T-helper 2 cell treated with Interferon-gamma antibody and Interleukin-4, amounts not matched to agents 5 μg/mL and 100 μg/mL, for 36 hours (primary cell): ENCODE data around the gene ZNF148.

Experiments used
- DNase-seq: peaks from one replicate; pipeline ENCODE4 v3.0.0; 2021; ENCODE audit warnings: low spot score
- H3K27ac Mint-ChIP-seq: one replicate; pipeline ENCODE4 v1.8.0; 2021; ENCODE audit warnings: mild to moderate bottlenecking, mixed read lengths
- H3K27me3 Mint-ChIP-seq: one replicate; pipeline ENCODE4 v1.8.0; 2021; ENCODE audit warnings: low read depth, mixed read lengths
- H3K36me3 Mint-ChIP-seq: one replicate; pipeline ENCODE4 v1.8.0; 2021; ENCODE audit warnings: low read depth, mixed read lengths
- H3K4me1 Mint-ChIP-seq: one replicate; pipeline ENCODE4 v1.8.0; 2021; ENCODE audit warnings: low read depth, mixed read lengths
- H3K4me3 Mint-ChIP-seq: one replicate; pipeline ENCODE4 v1.8.0; 2022; ENCODE audit warnings: mild to moderate bottlenecking, moderate library complexity, mixed read lengths
- H3K9me3 Mint-ChIP-seq: one replicate; pipeline ENCODE4 v1.8.0; 2021; ENCODE audit warnings: mixed read lengths

The ZNF148 gene

DNA sequence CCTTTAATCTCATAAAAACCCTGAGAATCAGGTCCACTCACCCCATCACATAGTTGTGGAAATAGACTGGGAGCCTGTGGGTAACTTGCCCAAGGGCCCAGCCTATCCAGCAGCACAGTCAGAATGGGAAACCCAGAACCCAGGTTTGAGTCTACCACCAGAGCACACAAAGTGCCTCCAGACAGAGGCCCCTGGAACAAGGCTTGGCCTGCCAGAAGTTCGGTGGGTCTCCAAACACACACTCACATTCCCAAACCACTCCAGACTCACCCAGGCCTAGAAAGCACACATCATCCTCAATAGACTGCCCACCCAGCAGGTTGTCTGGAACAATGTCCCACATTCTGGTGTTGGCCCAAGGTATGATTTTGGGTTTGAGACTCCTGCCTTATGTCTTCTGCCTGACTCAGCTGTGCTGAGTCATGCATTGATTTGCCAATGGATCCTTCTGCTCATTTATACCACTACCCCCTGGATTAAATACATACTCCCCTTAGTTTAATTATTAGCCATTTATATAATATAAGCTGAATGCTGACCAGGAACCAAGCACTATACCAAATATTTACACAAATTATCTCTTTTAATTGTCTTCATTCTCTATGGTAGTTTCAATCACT lies 167.1 kb downstream of the ZNF148 start:
- DNase-seq, result no peak
- Mint-ChIP-seq H3K36me3 (no peaks in the 10 kb centered on the region), H3K9me3 (no peaks in the 10 kb centered on the region), H3K4me3 (no peak overlapping the region), H3K4me1 (no peaks in the 10 kb centered on the region), H3K27ac (no peak overlapping the region), H3K27me3 (peaks cover 66% of the 10 kb centered on the region)

- Mint-ChIP-seq H3K36me3 (no peaks in the 10 kb centered on the region), H3K4me3 (no peak overlapping the region)
- no peak for DNase-seq
These were observed 167.6 kb downstream of the ZNF148 start for GRCh38 chr3:125207507-125207906.

DNA sequence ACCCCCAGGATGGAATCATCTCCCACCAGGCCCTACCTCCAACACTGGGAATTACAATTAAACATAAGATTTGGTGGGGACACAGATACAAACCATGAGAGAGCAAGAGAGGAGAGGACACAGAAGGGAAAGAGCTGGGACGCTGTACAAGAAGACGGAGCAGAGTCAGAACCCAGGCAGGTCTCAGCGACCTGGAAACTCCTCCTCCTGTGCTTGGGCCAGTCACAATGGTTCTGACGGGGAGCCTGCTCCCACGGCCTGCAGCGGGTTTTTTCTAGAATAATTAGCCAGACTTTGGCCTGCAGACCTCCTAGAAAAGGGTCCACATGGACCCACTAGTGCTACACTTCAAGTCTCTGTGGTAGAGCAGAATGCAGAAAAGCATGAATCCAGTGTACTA lies 168.2 kb downstream of the ZNF148 start:
- Mint-ChIP-seq H3K4me1 (no peaks in the 10 kb centered on the region), H3K4me3 (no peak overlapping the region), H3K9me3 (peaks cover 5% of the 10 kb centered on the region), H3K27ac (no peak overlapping the region), H3K36me3 (no peaks in the 10 kb centered on the region), H3K27me3 (peaks cover 66% of the 10 kb centered on the region)
- no peak for DNase-seq

More at GRCh38 chr3:125207507-125207906, 167.6 kb downstream of the ZNF148 start:
- H3K27ac Mint-ChIP-seq, result no peak overlapping the region
- no peaks in the 10 kb centered on the region for H3K4me1 Mint-ChIP-seq
- peaks cover 63% of the 10 kb centered on the region for H3K27me3 Mint-ChIP-seq
- peaks cover under 1% of the 10 kb centered on the region for H3K9me3 Mint-ChIP-seq

DNA sequence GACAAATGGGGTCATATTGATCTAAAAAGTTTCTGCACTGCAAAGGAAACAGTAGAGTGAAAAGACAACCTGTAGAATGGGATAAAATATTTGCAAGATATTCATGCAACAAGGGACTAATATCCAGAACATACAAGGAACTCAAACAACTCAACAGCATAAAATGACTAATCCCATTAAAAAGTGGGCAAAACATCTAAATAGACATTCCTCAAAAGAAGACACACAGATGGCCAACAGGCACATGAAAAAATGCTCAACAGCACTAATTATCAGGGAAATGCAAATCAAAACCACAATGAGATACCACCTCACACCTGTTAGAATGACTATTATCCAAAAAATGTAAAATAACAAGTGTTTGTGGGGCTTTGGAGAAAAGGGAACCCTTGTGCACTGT lies 171.4 kb downstream of the ZNF148 start:
- Mint-ChIP-seq H3K4me3 (no peak overlapping the region), H3K27ac (no peak overlapping the region), H3K4me1 (no peaks in the 10 kb centered on the region), H3K36me3 (no peaks in the 10 kb centered on the region), H3K9me3 (peaks cover 5% of the 10 kb centered on the region), H3K27me3 (peaks cover 44% of the 10 kb centered on the region)
- DNase-seq, result no peak

DNA sequence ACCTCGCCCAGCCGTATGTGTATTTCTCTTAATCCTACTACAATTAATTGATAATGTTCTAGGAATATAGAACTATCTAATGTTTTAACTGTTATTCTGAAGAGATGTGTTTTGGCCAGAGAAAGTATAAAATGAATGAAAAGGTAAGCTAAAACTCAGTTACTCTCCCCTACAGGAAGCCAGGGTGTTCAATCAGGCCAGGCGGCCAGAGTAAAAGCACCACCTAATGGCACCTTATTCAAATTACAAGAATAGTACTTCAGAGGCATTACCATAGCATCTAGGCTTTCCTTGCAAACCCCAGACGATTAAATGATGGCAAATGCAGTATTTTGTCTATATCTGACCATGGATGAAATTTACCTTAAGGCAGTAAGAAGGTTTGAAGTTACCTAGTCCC lies 172.9 kb downstream of the ZNF148 start:
- H3K27ac Mint-ChIP-seq, result no peak overlapping the region
- no peak for DNase-seq
- H3K4me3 Mint-ChIP-seq, result no peak overlapping the region
- H3K36me3 Mint-ChIP-seq, result no peaks in the 10 kb centered on the region
- H3K27me3 Mint-ChIP-seq, result peaks cover 44% of the 10 kb centered on the region
- H3K4me1 Mint-ChIP-seq, result no peaks in the 10 kb centered on the region
- peaks cover 5% of the 10 kb centered on the region for H3K9me3 Mint-ChIP-seq

GRCh38 chr3:125200731-125201139 lies 174.4 kb downstream of the ZNF148 start:
- Mint-ChIP-seq H3K4me3 (no peak overlapping the region), H3K4me1 (no peaks in the 10 kb centered on the region), H3K36me3 (no peaks in the 10 kb centered on the region), H3K9me3 (peaks cover 5% of the 10 kb centered on the region), H3K27me3 (peaks cover 41% of the 10 kb centered on the region), H3K27ac (no peak overlapping the region)
- no peak for DNase-seq

DNA sequence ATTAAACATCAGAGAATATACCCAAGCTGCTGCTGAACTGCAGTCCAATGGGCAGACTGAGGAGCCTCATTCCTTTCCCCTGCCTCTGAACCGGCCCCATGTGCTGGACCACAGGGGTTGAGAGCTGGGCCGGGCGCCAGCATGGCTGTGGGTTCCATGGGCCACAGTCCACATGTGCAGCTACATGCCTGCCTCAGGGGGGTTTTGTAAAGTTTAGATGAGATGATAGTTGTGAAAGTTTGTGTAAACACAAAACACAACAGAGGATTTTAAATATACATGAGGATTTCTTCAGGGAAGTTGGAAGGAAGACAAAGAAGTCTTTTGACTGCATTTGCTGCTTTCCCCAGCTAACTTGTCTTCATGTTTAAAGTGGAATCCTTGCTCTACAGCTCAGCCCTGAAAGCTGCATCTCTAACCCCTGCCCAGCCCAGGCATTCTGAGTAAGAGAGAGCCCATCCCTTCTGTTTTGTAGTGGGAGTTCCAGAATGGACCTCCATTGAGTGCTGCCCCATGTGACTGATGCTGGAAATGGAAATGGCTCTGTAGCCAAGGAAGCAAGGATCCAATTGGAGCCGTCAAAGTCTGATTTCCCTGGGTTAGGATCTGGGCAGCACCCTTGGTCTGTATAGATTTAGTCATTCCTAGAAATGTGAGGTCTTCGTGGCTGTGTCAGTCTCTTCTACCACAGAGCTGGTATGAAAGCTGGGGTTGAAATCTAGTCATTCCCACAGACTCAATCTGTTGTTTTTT lies 180.1 kb downstream of the ZNF148 start:
- H3K9me3 Mint-ChIP-seq, result no peaks in the 10 kb centered on the region
- H3K36me3 Mint-ChIP-seq, result no peaks in the 10 kb centered on the region
- H3K4me1 Mint-ChIP-seq, result no peaks in the 10 kb centered on the region
- H3K27ac Mint-ChIP-seq, result no peak overlapping the region
- H3K4me3 Mint-ChIP-seq, result no peak overlapping the region
- DNase-seq, result no peak
- peaks cover 38% of the 10 kb centered on the region for H3K27me3 Mint-ChIP-seq

DNA sequence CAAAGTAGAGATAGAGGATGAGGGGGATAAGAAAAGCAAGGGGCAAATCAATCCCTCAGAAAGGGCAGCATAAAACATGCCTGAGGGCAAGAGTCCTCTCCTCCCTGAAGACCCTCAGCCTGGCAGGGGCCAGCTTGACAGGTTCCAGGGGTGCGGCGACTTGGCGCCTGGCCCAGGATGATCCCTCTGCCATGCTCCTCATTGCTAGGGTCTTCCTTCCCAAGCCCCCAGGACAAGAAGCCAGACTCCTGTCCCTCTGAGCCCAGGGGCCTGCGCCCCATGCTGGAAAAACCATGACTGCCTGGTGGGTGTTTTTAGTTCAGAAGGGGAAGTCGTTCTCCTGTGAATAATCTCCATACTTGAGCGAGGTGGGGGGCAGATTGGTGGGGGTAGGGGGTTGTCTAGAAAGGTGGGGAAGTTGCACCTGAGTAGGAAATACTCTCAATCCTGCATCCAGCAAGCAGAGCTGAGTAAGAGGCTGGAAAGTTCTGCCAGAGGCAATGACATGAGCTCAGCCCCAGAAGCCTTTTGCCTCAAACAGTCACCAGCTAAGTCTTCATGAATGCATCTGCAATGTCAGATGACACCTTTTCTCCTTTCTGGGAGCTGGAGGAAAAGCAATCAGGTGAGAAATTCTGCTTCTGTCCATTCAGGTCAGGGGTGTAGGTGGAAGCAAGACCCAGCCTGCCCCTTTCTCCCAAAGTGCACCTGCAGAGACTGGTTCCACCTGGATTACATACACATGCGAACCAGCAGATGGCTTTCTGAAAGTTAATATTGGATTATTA lies 180.9 kb downstream of the ZNF148 start:
- peaks cover 38% of the 10 kb centered on the region for H3K27me3 Mint-ChIP-seq
- no peaks in the 10 kb centered on the region for H3K9me3 Mint-ChIP-seq
- DNase-seq, result no peak
- H3K4me3 Mint-ChIP-seq, result no peak overlapping the region
- H3K36me3 Mint-ChIP-seq, result no peaks in the 10 kb centered on the region
- no peaks in the 10 kb centered on the region for H3K4me1 Mint-ChIP-seq
- H3K27ac Mint-ChIP-seq, result no peak overlapping the region

DNA sequence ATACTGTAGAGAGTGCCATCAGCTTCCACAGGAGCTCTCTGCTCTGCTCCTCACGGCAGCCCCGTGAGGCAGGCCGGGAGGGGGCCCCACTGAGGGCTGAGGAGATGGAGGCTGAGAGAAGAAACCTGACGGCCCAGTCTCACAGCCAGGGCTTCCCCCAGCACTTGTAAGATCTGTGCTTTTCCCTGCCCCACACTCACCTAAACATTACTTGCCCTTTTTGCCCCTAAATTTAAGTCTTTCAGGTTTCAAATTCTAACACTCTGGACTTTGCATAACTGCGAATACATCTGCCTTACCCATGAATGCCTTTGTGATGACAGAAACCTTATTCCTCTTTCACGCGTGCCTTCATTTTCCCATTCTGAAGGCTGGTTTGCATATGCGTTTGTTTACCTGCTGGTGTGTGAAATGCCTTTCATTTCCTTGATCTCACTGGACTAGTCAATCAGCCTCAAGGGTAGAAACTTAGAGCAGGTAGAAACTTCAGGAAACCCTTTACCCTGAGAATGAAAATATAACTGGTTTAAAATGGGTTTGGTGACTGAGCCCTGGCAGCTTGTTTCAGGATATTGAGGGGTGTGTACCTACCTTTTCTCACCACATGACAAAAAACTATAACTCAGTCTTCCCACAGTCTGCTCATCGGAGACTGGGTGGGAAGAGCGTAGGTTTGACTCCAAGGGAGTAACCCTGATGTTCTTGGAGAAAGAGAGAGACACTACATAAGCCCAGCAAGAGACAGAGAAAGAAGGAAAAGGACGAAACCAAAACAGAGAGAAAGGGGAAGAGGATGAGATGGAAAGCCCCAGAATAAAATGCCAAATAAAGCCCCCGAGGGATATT lies 182.7 kb downstream of the ZNF148 start:
- no peaks in the 10 kb centered on the region for H3K36me3 Mint-ChIP-seq
- H3K9me3 Mint-ChIP-seq, result no peaks in the 10 kb centered on the region
- DNase-seq, result no peak
- H3K27me3 Mint-ChIP-seq, result peaks cover 31% of the 10 kb centered on the region
- no peaks in the 10 kb centered on the region for H3K4me1 Mint-ChIP-seq
- H3K27ac Mint-ChIP-seq, result no peak overlapping the region
- H3K4me3 Mint-ChIP-seq, result no peak overlapping the region

DNA sequence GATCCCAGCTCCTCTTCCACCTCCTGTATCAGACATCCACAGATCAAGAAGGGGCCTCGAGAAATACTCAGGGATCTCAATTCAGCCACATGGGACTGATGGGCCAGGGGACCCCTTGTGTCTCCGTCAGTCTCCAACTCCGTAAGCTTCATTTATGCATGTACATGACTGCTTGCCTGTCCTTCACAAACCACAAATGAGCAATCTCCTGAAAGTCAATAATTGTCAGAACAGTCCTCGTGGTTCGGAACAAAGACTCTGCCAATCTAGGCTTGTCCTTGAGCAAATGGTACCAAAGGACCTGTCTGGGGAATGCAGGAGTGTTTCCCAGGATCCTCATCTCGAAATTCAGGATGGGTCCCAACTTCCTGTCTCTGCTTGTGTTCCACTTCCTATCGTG lies 183.4 kb downstream of the ZNF148 start:
- Mint-ChIP-seq H3K27me3 (peaks cover 28% of the 10 kb centered on the region), H3K27ac (no peak overlapping the region), H3K9me3 (no peaks in the 10 kb centered on the region), H3K36me3 (no peaks in the 10 kb centered on the region), H3K4me3 (no peak overlapping the region), H3K4me1 (no peaks in the 10 kb centered on the region)
- DNase-seq, result no peak

DNA sequence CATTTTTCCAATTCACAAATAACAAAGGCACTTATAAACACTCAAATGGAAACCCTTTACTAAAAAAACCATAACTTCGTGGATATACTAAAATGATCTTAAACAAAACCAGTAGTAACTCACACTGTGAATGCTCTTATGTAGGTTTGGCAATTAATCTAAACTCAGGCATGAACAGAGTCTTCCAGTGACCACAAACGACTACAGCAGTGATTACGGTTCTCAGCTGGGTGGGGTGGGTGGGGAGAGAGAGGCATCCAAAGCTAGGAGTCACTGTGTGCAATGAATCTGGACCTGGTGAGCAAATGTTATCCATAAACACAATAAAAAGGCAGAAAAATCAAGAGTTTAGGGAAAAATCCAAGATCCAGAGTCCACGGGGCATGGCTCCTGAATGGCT lies 183.9 kb downstream of the ZNF148 start:
- Mint-ChIP-seq H3K4me1 (peaks cover under 1% of the 10 kb centered on the region), H3K27ac (no peak overlapping the region), H3K9me3 (no peaks in the 10 kb centered on the region), H3K27me3 (peaks cover 26% of the 10 kb centered on the region), H3K36me3 (no peaks in the 10 kb centered on the region), H3K4me3 (no peak overlapping the region)
- no peak for DNase-seq

DNA sequence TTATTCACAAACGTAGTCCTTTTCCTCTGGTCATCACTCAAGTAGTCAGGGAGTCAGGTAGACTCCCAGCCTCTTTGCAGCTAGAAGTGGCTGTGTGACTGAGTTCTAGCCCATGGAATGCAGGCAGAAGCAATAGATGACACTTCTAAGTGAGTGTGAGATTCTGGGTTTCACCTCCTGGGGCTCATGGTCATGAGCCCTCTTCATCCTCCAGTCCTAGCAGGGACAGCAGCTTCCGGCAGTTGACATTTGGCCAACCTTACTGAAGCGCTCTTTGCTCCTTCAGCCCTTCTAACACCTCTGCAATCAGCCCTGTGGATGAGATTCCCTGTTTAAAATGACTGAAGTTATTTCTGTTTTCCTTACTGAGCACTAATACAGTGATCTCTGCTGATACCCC lies 184.3 kb downstream of the ZNF148 start:
- Mint-ChIP-seq H3K27ac (no peak overlapping the region), H3K36me3 (no peaks in the 10 kb centered on the region), H3K27me3 (peaks cover 24% of the 10 kb centered on the region), H3K9me3 (no peaks in the 10 kb centered on the region), H3K4me3 (no peak overlapping the region), H3K4me1 (peaks cover 3% of the 10 kb centered on the region)
- no peak for DNase-seq

GRCh38 chr3:125189378-125190165 lies 185.6 kb downstream of the ZNF148 start:
- Mint-ChIP-seq H3K27ac (no peak overlapping the region), H3K4me3 (no peak overlapping the region), H3K9me3 (no peaks in the 10 kb centered on the region), H3K36me3 (no peaks in the 10 kb centered on the region), H3K27me3 (peaks cover 20% of the 10 kb centered on the region), H3K4me1 (peaks cover 3% of the 10 kb centered on the region)
- no peak for DNase-seq
